ENCODE data around the gene DDX23.

DDX23 gene

DNA sequence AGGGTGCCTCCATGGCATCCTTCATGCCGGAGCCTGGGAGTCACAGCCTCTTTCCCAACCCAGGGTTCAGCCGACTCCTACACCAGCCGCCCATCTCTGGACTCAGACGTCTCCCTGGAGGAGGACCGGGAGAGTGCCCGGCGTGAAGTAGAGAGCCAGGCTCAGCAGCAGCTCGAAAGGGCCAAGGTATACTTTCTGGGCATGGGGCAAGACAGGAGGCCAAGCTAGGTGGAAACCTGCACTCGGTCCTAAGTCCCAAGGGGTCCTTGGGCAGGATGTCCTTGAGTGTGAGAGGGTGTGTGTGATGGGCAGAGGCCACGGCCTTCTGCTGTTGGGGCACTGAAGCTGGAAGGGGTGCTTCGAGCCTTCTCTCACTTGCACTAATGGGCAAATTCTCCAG lies 28.7 kb downstream of the DDX23 start:
- no peak for DNase-seq (ENCODE audit: low read depth)

DNA sequence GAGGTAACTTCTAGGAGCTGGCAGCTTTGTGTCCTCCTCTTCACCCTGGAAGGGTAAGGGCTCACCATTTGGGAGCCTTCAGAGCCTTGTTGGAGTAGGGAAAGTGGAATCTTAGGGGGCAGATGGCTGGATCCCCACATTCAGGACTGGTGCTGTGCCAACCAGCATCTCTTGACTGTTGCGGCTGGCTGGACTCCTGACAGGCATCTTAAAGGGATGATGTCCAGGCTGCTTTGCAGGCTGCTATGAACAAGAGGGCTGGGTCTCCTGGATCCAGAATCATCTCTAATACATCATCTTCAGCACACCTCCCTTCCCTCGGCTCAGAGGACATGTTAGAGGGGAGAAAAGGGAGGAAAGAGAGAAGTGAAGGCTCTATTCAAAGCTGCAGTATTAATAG lies 29.3 kb downstream of the DDX23 start:
- DNase-seq (ENCODE audit: low read depth), result no peak

DNA sequence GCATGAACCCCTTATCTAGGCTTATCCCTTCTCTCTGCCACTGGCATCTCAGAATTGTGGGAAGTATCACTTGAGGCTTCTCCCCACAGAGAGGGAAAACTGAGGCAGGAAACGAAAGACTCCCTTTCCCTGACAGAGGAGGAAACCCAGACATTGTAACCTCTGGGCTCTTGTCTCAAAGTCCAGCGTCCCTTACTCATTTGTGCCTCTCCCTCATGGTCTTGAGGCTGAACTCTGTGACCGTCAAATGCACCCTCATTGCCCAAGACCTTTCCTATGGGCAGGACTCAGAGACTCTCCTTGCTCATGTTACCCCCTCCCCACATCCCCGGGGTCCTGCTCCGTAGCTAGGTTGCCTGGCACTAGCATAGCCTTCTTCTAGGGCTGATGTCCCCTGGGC lies 29.8 kb downstream of the DDX23 start:
- DNase-seq (ENCODE audit: low read depth), result no peak

DNA sequence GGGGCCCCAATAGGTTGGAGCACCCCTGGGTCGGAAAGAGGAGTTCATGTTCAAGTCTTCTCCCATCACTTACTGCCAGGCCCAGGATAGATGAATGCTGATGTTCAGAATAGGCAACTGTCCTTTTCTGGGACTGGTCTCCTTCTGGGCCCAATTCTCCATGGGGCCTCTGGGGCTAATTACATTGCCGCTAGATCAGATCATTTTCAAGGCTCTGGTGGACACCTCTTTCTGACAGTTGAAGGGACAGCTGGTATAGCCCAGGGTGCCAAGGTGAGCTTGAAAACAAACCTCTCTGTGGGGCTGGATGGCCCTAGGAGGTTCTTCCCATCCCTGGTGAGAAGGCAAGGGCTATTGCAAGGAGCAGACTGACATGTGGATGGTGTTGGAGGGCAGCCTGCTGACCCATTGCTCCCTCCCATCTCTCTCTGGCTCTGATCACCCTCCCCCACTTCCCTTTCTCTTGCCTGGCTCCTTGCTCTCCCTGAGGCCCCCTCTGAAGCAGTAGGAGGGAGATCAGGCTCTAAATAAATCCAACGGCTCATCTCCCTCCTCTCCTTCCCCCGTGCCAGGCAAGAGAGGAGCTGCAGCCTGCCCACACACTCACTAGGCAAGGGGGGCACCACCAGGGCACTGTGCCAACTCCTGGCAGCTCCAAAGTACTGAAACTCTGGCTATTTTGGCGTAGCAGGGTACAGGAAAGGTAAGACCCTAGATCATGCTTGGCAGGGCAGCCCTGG lies 31.8 kb downstream of the DDX23 start:
- DNase-seq (ENCODE audit: low read depth), result no peak

DNA sequence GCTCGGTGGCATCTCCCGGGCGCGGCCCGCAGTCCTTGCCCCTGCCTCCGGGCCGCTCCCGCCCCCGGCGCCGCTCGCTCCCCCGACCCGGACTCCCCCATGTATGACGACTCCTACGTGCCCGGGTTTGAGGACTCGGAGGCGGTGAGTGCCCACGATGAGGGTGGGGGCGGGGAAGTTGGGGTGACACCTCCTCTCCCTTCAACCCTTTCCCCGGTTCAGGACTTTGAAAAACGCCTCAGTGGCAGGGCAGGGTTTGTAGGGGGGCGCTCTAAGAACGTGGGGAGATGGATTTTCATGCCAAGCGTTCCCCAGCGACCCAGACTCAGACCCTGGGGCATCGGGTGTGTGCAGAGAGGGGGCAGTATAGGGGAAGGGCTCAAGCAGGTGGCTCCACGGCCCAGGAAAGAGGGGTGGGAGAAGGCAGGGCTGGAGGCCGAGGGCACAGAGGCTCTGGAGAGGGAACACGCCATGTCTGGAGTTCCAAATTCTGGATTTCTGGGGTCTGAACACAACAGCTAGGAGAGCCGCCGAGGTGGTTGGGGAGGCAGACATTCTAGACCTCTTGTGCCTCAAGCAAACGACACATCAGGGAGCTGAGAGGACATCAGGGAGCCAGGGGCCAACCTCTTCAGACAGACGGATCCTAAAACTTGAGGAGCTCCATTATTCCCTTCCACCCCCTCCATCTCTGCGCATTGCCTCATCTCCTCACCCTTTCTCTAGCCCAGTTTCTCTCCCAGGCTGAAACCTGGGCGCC lies 33.0 kb downstream of the DDX23 start:
- DNase-seq (ENCODE audit: low read depth), result no peak

DNA sequence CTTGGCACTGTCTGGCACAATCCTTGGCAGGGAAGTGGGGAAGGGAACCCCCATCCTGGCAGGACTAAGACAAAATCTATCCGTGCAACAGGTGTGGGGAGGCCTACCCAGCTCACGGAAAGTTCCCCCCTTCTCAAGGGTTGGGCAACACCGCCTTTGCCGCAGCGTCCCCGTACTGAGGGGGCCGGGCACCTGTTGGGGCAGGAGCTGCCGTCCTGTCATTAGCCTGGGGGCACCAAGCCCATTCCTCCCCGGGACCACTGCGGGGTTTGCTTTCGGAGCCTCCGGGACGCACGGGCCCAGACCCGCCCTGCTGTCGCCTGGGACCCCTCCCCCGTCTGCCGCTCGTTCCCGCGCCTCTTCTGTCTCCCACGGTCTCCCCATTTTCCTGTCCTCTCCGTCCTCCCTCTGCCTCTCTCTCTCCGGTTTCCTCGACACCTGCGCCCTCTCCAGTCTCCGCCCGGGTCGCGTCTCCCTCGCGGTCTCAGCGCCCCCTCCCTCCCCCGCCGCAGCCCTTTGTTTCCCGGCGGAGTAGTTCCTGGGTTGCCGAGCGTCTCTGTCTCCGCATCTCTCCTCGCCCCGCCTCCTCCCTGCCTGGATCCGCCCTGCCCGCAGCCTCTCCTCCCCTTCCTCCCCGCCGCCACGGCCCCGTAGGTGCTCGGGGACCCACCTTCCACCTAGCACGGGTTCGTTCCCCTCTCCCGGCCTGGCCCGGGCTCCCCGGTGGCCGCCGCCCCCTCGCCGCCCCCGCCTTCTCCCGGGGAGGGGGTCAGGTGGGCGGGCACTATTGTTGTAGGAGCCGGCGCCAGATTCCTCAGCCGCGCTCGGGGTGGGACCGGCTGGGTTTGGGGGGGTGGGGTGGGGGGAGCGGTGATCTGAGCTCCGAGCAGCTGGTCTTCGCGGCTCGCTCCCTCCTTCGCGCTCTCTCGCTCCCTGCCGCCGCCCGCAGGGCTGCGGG lies 33.8 kb downstream of the DDX23 start, which contains the start of gene CACNB3:
Gene CACNB3 (plus strand): TSS at position 624 of the 958 bp plus-strand sequence. CDS start 434 bp downstream, outside the sequence.
- peak; percentile 69 for DNase-seq (ENCODE audit: low read depth)

DNA sequence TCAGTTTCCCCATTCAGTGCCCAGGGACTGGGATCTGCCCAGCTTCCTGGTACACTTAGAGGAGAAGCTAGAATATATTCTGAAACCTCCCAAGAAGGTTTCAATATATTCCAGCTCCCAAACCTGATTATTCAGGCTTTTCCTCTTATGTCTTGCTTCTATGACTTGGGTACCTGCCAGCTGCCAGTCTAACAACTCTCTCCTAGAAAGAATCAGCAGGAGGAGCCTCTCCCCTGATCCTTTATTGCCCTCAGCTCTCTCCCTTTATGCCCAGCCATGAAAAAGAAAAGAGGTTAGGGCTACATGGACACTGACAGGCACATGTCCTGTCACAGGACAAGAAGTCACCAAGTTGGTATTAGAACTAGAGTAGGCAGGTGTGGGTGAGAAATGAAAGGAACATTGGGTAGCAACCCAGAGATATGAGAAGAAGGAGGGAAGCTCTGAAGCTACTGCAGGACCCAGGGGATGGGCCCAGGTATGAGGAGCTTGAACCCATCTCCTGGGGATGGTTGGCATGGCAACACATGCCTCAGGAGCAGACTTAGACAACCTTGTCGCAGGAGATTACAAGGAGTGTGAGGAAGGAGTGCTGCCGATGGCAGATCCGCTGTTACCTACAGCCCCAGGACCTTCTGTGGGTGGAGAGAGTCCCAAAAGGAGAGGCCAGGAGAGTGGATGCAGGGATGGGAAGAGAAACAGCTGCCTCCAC lies 35.7 kb downstream of the DDX23 start:
- DNase-seq (ENCODE audit: low read depth), result no peak

DNA sequence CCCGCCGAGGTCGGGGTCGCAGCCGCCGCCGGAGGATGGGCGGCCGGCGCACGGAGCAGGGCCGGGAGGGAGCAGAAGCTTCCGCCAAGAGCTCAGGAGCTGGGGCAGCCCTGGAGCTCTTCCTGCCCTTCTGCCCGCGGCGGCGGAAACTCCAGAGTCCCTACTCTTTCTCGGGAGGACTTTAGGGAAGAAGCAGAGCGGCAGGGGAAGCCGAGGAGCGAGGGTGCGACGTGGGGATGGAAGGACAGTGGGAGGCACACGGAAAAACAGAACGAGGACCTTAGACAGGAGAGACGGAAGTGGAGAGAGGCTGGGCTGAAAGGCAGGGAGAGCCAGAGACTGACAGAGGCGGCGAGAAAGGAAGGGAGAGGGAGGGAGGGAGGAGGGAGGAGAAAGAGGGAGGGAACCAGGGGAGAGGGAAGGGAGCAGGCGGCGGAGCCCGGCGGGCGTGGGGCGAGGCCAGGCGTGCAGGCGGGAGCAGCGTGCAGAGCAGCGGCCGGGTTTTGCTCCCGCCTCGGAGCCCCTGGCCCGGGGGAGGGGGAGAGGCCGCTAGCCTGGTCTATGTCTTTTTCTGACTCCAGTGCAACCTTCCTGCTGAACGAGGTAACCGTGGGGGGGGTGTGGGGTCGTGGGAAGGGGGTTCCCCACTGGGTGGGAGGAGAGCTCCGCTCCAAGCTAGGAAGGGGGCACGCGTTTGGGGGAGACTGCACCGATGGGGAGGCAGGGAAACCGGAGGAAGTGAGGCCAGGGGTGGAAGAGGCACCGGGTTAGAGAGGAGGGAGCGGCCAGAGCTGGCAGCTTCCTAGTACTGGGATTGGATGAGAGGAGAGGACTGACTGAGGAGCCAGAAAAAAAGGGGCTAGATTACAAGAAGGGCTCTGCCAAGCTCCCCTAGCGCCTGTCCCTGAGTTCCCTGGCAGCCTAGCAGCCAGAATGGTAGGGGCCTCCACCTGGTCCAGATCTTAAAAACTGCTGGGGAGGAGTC lies 36.5 kb downstream of the DDX23 start:
- DNase-seq (ENCODE audit: low read depth), result peak; percentile 11

DNA sequence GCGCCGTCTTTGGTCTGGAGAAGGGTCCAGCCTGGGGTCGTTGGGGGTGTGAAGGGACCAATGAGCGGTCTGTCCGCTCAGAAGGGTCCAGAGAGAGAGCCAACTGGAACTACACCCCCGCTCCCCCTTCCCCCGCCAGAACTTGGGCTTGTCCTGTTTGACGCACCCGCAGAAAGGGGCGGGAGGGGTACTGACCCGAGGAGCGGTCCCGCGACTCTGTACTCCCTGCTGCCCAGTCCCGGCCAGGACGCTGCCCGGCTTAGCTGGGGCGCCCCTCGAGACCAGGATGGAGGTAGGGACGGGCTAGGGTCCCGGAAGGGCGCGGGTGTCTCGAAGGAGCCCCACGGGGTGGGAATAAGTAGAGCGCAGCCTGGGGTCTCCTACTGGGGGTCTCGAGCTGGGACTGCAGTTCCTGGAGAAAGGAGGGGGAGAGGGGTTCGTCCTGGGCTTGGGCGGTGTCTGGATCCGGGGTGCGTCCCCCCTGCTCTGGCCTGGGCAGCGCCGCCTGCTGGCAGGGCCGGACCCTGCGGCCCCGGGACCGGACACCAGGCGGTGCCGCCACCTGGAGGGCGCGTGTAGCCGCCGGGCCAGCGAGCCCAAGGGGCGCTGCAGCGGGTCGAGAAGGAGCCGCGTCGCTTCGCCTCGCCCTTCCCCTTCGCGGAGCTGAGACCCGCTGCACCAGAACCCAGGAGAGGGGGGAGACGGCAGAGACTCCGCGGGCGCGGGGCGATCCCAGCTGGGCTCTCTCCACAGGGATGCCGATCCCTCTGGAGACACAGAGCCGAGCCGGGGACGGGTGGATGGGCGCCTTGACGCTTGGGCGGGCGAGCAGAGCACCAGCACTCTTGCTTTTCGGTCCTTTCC lies 37.5 kb downstream of the DDX23 start:
- DNase-seq (ENCODE audit: low read depth), result peak; percentile 54

DNA sequence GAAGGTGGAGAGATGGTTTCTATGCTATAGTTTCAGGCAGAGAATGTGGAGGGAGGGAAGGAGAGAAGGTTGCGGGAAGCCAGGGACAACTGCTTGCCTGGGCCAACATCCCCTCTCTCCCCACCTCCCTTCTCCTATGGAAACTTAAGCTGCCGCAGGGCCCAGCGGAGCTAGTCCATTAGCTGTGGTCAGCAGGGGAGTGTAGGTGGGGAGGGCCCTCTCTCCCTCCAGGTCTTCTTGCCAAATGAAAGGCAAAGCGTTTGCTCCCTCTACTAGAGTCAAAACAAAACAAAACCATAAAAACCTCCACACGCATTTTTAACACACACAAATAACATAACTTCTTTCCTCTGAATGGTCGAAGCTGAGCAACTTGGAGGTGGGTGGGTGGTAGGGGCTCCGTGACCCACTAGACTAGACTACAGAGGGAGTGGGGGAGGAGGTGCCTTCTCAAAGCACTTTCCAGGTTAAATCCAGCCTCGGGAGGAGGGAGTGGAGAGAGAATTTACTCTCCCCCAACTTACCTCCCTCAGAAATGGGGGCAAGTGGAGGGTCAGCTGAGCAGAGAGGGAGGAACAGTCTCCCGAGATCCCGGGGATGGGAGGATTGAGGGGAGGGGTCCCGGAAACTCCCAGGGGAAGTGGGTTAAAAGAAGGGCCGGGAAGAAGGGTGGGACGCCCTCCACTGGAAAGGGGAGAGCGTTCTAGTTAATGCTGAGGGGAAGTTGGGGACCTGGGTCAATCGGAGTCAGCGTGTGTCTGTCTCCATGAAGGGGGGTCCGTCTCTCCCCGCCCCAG lies 38.3 kb downstream of the DDX23 start:
- DNase-seq (ENCODE audit: low read depth), result no peak

DNA sequence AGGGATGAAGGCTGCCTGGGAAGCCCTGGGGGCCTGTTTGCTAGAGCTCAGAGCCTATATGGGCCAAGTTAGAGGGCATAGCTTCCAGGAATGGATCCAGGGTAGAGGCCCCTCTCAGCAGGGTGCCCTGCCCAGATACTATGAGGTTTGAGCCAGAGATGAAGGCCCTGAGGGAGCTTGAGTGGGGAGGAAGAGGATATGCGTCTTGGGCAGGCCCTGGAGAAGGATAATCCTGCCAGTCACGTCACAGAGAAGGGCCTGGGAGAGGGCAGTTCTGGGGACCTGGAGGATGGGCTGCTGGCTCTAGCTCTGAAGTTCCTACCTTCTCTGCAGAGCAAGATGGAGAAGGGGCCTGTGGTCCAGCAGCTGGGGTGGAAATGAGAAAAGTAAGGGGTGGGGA lies 39.6 kb downstream of the DDX23 start:
- DNase-seq (ENCODE audit: low read depth), result no peak

DNA sequence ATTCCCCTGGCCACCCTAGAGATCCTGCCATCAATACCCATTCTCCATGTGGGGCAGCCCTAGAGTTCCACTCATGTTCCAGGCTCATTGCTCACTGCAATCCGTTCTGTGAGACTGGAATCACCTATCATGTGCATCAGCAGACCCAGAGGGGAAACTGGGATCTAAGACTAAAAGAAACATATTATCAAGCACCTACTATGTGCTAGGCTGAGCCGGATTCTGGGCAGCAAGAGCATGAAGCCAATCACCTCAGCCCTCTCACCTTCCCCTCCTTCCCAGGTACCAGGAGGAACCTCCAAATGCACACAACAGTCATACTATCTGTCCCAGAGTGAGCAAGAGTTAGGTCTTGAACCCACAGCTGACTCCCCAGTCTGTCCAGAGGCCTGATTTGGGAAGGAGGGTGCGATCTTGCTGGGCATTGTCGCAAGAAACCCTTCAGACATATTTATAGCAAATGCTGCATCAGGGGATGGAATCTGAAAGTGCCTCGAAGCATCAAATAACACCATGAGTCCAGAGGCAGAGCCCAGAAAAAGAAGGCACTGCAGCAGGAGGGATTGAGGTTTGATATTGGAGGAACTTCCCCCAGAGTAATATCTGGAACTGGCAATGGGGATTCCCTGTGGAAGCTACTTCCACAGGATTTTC lies 40.4 kb downstream of the DDX23 start:
- no peak for DNase-seq (ENCODE audit: low read depth)

DNA sequence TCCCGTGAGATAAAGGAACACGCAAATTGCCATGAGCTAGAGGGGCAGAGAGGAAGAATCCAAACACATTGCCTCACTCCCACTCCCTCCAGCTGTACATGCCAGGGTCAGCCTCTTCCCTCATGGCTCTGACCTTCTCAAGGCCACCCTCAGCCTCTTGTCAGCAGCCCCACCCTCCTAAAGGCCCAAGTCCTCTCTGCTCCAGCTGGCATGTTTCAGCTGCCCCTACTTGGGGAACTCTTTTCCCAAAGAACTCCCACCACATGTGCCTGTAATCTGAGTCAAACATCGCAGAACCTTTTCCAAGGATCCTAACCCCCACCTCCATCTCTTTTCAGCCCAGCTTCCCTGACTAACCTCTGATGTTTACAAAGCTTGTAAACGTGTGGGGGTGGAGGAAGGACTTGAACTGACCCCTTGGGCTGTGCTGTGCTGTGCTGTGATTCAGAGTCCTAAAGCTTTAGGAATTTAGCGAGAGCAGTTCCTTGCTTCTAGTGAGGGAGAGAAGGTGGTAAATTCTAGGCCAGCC lies 41.0 kb downstream of the DDX23 start:
- no peak for DNase-seq (ENCODE audit: low read depth)

DNA sequence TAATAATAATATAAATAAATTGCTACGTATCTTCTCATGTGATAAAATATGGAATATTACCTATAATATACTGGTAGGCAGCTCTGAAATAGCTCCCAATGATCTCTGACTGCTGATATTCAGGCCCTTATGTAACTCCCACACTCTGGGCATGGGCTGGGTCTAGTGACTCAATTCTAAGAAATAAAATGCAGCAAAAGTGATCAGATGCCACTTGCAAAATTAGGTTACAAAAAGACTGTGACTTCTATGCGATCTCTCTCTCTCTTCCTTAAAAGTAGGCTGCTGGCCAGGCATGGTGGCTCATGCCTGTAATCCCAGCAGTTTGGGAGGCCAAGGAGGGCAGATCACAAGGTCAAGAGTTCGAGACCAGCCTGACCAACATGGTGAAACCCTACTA lies 44.0 kb downstream of the DDX23 start:
- no peak for DNase-seq (ENCODE audit: low read depth)

DNA sequence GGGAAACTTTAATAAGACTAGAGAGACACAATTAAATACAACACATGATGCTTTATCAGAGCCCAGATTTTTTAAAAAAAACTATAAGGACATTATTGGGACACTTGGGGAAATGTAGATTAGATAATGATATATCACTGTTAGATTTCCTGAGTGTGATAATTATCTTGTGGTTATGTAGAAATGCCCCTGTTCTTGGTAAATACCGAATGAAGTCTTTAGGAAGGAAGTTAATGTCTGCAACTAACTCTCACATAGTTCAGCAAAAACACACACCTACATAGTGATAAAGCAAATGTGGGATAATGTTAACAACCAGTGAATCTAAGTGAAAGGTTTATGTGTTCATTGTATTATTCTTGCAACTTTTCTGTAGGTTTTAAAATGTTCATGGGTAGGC lies 48.3 kb downstream of the DDX23 start:
- no peak for DNase-seq (ENCODE audit: low read depth)

DNA sequence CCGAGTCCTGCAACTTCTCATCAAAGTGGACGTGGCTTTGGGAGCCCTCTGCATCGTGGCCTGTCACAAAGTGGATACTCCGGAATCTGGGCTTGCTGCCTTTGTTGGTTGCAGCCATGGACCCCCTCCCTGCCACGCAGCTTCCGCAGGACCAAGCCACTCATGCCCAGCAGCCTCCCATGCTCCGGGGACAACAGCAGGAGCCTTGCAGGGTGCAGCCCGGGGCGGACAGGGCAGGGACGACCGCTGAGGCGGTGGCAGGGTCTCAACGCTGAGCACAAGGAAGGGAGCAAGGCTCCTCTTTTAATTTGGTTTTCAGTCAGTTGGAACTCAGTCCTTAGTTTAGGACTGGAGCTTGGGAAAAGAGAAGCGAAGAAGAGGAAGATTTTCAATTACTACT lies 51.0 kb downstream of the DDX23 start:
- DNase-seq (ENCODE audit: low read depth), result no peak

DNA sequence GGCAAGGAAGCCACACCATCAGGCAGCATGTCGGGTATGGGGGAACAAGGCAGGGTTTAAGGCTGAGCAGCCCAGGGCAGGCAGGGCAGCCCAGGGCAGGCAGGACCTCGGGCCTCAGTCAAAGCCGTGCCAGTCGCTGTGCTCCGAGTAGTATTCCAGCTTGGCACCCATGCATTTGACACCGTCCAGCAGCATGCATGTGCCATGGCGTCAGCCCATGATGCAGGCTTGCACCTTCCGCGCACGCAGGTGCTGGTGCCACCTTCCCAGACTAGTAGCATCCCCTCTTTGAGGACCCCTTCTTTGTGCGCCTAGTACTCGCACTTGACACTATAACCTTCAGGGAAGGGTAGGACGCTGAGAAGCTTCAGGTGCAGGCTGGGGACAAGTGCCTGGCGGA lies 51.5 kb downstream of the DDX23 start:
- no peak for DNase-seq (ENCODE audit: low read depth)

DNA sequence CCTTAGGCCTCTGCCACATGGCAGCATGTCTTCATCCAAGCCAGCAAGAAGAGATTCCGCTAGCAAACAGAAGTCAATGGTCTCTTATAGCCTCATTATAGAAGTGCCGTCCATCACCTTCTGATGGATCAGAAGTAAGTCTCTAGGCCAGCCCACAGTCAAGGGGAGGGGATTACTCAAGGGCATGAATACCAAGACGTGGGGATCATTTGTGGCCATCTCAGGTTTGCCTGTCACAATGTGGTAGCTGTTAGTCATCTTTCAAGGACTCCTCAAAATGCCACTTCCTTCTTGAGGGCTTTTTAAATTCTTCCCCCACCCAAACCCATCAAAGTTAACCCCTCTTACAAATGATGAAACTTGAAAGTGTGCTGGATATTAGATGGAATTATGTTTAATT lies 55.0 kb downstream of the DDX23 start:
- no peak for DNase-seq (ENCODE audit: low read depth)

All from activated T-cell treated with anti-CD3 and anti-CD28 coated beads for 1 hour (primary cell).